GM19043 (cell line): ENCODE measurements around the gene IL12A.

Experiments used
- ATAC-seq: cut with Tn5 transposase; IDR thresholded peaks from one replicate; pipeline ENCODE4 v1.9.1; 2021; ENCODE audit warnings: low read depth; ENCODE audit not compliant: unreplicated experiment

IL12A gene

GRCh38 chr3:159988617-159989271 lies at the start of gene IL12A:
TSS of gene IL12A (plus strand) at chr3:159988835.
- ATAC-seq, result peak; percentile 94

GRCh38 chr3:159941038-159942000 lies 47.3 kb upstream of the IL12A start:
- ATAC-seq, result peak; percentile 82

- no peak for ATAC-seq
These were observed 43.9 kb upstream of the IL12A start for GRCh38 chr3:159944781-159945180.

- no peak for ATAC-seq
These were observed 42.7 kb upstream of the IL12A start for GRCh38 chr3:159945930-159946329.

- ATAC-seq, result no peak
These were observed 41.4 kb upstream of the IL12A start for GRCh38 chr3:159947220-159947619.

GRCh38 chr3:159948429-159949144 lies 40.0 kb upstream of the IL12A start:
- no peak for ATAC-seq

GRCh38 chr3:159950156-159950898 lies 38.3 kb upstream of the IL12A start:
- ATAC-seq, result peak; percentile 82

- ATAC-seq, result no peak
These were observed 37.1 kb upstream of the IL12A start for GRCh38 chr3:159951540-159951939.

GRCh38 chr3:159953325-159954085 lies 35.1 kb upstream of the IL12A start:
- no peak for ATAC-seq

GRCh38 chr3:159960188-159961148 lies 28.2 kb upstream of the IL12A start:
- ATAC-seq, result no peak

GRCh38 chr3:159964166-159964973 lies 24.3 kb upstream of the IL12A start:
- ATAC-seq, result peak; percentile 100

- no peak for ATAC-seq
These were observed 17.3 kb upstream of the IL12A start for GRCh38 chr3:159971311-159971710.

- ATAC-seq, result no peak
These were observed 11.3 kb upstream of the IL12A start for GRCh38 chr3:159977295-159977694.

GRCh38 chr3:159978353-159978752 lies 10.3 kb upstream of the IL12A start:
- ATAC-seq, result peak; percentile 98

GRCh38 chr3:159978918-159979703 lies 9.5 kb upstream of the IL12A start:
- no peak for ATAC-seq

- no peak for ATAC-seq
These were observed 6.1 kb upstream of the IL12A start for GRCh38 chr3:159982442-159982974.

- no peak for ATAC-seq
These were observed 1.3 kb upstream of the IL12A start for GRCh38 chr3:159987291-159987711.
